ENCODE results near the gene COL18A1.

Gene COL18A1

GRCh38 chr21:45470773-45471524 is 66.0 kb downstream of the COL18A1 start:
- no peak for DNase-seq

GRCh38 chr21:45471525-45472221 is 66.7 kb downstream of the COL18A1 start:
- DNase-seq, result no peak

GRCh38 chr21:45472445-45473365 is 67.7 kb downstream of the COL18A1 start:
- DNase-seq, result no peak

GRCh38 chr21:45473496-45474322 is 68.7 kb downstream of the COL18A1 start:
- DNase-seq, result no peak

GRCh38 chr21:45474323-45474950 is 69.5 kb downstream of the COL18A1 start:
- DNase-seq, result no peak

- no peak for DNase-seq
These were observed 70.2 kb downstream of the COL18A1 start for GRCh38 chr21:45475004-45475685.

GRCh38 chr21:45475797-45476570 is 71.0 kb downstream of the COL18A1 start:
- no peak for DNase-seq

GRCh38 chr21:45476582-45476981 is 71.6 kb downstream of the COL18A1 start:
- no peak for DNase-seq

- DNase-seq, result no peak
These were observed 72.5 kb downstream of the COL18A1 start for GRCh38 chr21:45477176-45478114.

GRCh38 chr21:45478115-45478801 is 73.3 kb downstream of the COL18A1 start:
- DNase-seq, result no peak

- no peak for DNase-seq
These were observed 74.1 kb downstream of the COL18A1 start for GRCh38 chr21:45478816-45479669.

GRCh38 chr21:45479691-45480675 is 75.0 kb downstream of the COL18A1 start:
- DNase-seq, result no peak

- DNase-seq, result no peak
These were observed 75.9 kb downstream of the COL18A1 start for GRCh38 chr21:45480701-45481500.

- no peak for DNase-seq
These were observed 76.6 kb downstream of the COL18A1 start for GRCh38 chr21:45481566-45481965.

All from NCI-H2081 treated with DMSO at 0.1 percent for 48 hours (cell line).